ENCODE results near the gene TRIM7.

DNA sequence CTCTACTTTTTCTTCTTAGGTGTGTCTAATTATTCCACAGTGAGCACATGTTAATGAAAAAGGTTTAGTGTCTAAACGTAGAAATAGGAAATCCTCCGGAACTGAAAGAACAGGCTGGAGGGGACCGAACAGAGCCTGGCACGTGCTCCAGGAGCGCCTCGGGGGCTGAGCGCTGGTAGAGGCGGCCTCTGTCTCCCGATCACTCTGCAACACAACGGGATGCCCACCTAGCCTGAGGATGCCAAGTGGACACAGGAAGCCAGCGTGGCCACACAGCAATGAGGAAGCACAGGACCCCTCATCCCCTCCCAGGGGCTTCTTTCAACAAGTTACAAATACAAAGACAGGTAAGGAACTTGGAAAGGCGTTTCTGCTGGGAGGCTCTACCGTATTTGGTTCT is 19.4 kb downstream of the TRIM7 start:
- no peak for TF ChIP-seq POLR2AphosphoS5 (IDR thresholded peaks at IDR 0.05; ENCODE audit: low read depth, low read length)
- TF ChIP-seq, protein P1, sequence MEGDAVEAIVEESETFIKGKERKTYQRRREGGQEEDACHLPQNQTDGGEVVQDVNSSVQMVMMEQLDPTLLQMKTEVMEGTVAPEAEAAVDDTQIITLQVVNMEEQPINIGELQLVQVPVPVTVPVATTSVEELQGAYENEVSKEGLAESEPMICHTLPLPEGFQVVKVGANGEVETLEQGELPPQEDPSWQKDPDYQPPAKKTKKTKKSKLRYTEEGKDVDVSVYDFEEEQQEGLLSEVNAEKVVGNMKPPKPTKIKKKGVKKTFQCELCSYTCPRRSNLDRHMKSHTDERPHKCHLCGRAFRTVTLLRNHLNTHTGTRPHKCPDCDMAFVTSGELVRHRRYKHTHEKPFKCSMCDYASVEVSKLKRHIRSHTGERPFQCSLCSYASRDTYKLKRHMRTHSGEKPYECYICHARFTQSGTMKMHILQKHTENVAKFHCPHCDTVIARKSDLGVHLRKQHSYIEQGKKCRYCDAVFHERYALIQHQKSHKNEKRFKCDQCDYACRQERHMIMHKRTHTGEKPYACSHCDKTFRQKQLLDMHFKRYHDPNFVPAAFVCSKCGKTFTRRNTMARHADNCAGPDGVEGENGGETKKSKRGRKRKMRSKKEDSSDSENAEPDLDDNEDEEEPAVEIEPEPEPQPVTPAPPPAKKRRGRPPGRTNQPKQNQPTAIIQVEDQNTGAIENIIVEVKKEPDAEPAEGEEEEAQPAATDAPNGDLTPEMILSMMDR (IDR thresholded peaks at IDR 0.05 in 2 of 3, conservative IDR thresholded peaks at IDR 0.05 in 1 of 3; ENCODE audit: borderline replicate concordance in 1 of 3, insufficient read depth in 1 of 3, low read depth in 2 of 3, low read length in 2 of 3), result no peak

All from HCT116 (cell line).